Panc1 (cell line): ENCODE data around the gene MMRN2. TPM values are rescaled to one million over a fixed set of nuclear protein-coding genes. Genes with fewer than 3 reads are reported as not detected.

ENCODE experiments used
- ATAC-seq: fragments of 200-7000 bp; cut with Tn5 transposase; 2 replicates; pipeline ENCODE4 v1.9.1; 2020; ENCODE audit warnings: mild to moderate bottlenecking, moderate library complexity
- BruUV-seq: library from RNA; stranded (reverse); fragments of 400-500 nt; replicated peaks from 2 replicates; lab custom pipeline; 2021; lab: Mats Ljungman, UMichigan
- CTCF ChIA-PET: fragments of 300-600 bp; sonication (Branson Sonifier 250); formaldehyde crosslinking; loops from one replicate; lab custom pipeline; 2022; ENCODE audit warnings: antibody characterized with exemption; lab: Charles Lee
- POLR2A ChIA-PET: fragments of 300-600 bp; sonication (Branson Sonifier 250); formaldehyde crosslinking; loops from one replicate; lab custom pipeline; 2022; ENCODE audit warnings: antibody characterized with exemption; lab: Charles Lee
- DNase-seq: peaks from one replicate; pipeline ENCODE4 v3.0.0-alpha.2; 2010; ENCODE audit warnings: low read depth, low spot score
- H3K27ac ChIP-seq: 2 replicates; pipeline ENCODE4 v1.5.1; 2011; ENCODE audit warnings: mild to moderate bottlenecking, low read length, inconsistent platforms
- H3K27me3 ChIP-seq: fragments of 200-500 bp; sonication (Bioruptor generic); 2 replicates; pipeline ENCODE4 v1.6.0; 2014; ENCODE audit warnings: low read length, inconsistent platforms; ENCODE audit not compliant: control insufficient read depth, insufficient read depth
- H3K36me3 ChIP-seq: fragments of 200-500 bp; sonication (Bioruptor generic); 2 replicates; pipeline ENCODE4 v1.5.1; 2014; ENCODE audit warnings: inconsistent platforms, mild to moderate bottlenecking, low read length, moderate library complexity; ENCODE audit not compliant: control insufficient read depth, insufficient read depth
- H3K4me1 ChIP-seq: 2 replicates; pipeline ENCODE4 v1.5.1; 2011; ENCODE audit warnings: inconsistent platforms, mild to moderate bottlenecking, low read length, moderate library complexity; ENCODE audit not compliant: control insufficient read depth, insufficient read depth
- H3K4me3 ChIP-seq, 2 experiments: 2 replicates each; pipeline ENCODE4 v1.5.1; 2011 to 2012; ENCODE audit warnings: low read depth in 2 of 2, low read length in 2 of 2, mild to moderate bottlenecking in 2 of 2, inconsistent platforms in 1 of 2, moderate library complexity in 1 of 2
- H3K9me3 ChIP-seq: fragments of 200-500 bp; sonication (Bioruptor generic); 2 replicates; pipeline ENCODE4 v1.5.1; 2014; ENCODE audit warnings: low read depth, mild to moderate bottlenecking, inconsistent platforms, low read length, moderate library complexity; ENCODE audit not compliant: control insufficient read depth, insufficient read depth
- CTCF ChIP-seq: fragments of 450-650 bp; IDR thresholded peaks from 2 replicates; pipeline ENCODE4 v1.5.1; 2017; ENCODE audit warnings: mild to moderate bottlenecking
- POLR2AphosphoS5 ChIP-seq: IDR thresholded peaks from 2 replicates; pipeline ENCODE4 v1.6.1; 2012; ENCODE audit warnings: mild to moderate bottlenecking, low read depth, low read length, moderate library complexity
- SIN3A ChIP-seq: IDR thresholded peaks from 2 replicates; pipeline ENCODE4 v1.6.1; 2012; ENCODE audit warnings: low read depth, mild to moderate bottlenecking, low read length, moderate library complexity, borderline replicate concordance; ENCODE audit not compliant: insufficient read depth
- TCF7L2 ChIP-seq: IDR thresholded peaks from 2 replicates; pipeline ENCODE4 v1.6.1; 2011; ENCODE audit warnings: mild to moderate bottlenecking, low read depth, low read length, inconsistent platforms
- in situ Hi-C: cut with HindIII; loops from 2 replicates; pipeline ENCODE4 v1.10.0; 2016; ENCODE audit warnings: low sequenced_read_pairs, low pct_unique_long_range_greater_than_20kb
- intact Hi-C: fragments of 100-400 bp; cut with micrococcal nuclease; formaldehyde crosslinking; loops from one replicate; pipeline ENCODE4 v1.10.0; 2022; ENCODE audit not compliant: unreplicated experiment
- total RNA-seq: library from RNA; stranded (reverse); gene quantifications from one replicate; pipeline ENCODE4 v1.2.1, GENCODE V29; 2021; ENCODE audit not compliant: unreplicated experiment
- TF ChIP-seq, protein P1 (sequence below), 2 experiments: IDR thresholded peaks; 2 replicates each; pipeline ENCODE4 v1.6.1; 2011 to 2012; ENCODE audit warnings: low read depth in 2 of 2, control low read depth in 1 of 2, low read length in 1 of 2, mild to moderate bottlenecking in 1 of 2, moderate library complexity in 1 of 2; ENCODE audit not compliant: insufficient read depth in 1 of 2

MMRN2 gene
- total RNA-seq, 1 experiment from 2014 or later, result 1.0 TPM

DNA sequence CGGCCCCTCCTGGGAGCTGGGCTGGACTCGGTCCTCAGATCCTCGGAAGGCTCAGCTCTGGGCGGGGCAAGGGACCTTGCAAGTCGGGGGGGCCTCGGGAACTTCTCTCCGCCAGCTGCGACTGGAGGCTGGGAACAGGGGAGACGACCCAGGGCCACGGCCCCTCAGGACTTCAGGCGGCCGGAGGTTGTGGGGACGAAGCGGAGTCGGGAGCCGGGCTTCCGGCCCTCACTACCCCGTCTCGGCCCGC is 13.5 kb upstream of the MMRN2 start:
- Histone ChIP-seq H3K27me3 (no peaks in the 10 kb centered on the region), H3K4me1 (peaks cover 48% of the 10 kb centered on the region), H3K27ac (peak overlapping the region; percentile 79), H3K9me3 (no peaks in the 10 kb centered on the region), H3K36me3 (no peaks in the 10 kb centered on the region; the same call in 1 of the 2 replicates), H3K4me3 (peak overlapping the region; percentile 54 to 77)
- POLR2A ChIA-PET, result no interaction called here
- TF ChIP-seq, protein P1, sequence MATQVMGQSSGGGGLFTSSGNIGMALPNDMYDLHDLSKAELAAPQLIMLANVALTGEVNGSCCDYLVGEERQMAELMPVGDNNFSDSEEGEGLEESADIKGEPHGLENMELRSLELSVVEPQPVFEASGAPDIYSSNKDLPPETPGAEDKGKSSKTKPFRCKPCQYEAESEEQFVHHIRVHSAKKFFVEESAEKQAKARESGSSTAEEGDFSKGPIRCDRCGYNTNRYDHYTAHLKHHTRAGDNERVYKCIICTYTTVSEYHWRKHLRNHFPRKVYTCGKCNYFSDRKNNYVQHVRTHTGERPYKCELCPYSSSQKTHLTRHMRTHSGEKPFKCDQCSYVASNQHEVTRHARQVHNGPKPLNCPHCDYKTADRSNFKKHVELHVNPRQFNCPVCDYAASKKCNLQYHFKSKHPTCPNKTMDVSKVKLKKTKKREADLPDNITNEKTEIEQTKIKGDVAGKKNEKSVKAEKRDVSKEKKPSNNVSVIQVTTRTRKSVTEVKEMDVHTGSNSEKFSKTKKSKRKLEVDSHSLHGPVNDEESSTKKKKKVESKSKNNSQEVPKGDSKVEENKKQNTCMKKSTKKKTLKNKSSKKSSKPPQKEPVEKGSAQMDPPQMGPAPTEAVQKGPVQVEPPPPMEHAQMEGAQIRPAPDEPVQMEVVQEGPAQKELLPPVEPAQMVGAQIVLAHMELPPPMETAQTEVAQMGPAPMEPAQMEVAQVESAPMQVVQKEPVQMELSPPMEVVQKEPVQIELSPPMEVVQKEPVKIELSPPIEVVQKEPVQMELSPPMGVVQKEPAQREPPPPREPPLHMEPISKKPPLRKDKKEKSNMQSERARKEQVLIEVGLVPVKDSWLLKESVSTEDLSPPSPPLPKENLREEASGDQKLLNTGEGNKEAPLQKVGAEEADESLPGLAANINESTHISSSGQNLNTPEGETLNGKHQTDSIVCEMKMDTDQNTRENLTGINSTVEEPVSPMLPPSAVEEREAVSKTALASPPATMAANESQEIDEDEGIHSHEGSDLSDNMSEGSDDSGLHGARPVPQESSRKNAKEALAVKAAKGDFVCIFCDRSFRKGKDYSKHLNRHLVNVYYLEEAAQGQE (IDR thresholded peaks at IDR 0.05; ENCODE audit: insufficient read depth in 1 of 2, low read depth in 2 of 2, low read length in 1 of 2), result no peak
- TF ChIP-seq POLR2AphosphoS5, result peak; percentile 61; the same call in 1 of the 2 replicates
- intact Hi-C loops (loop anchor here (5.0 kb wide), 1 partner anchor 121 kb away; the partner anchor contains the start of gene GLUD1), in situ Hi-C loops (no loop called here)
- CTCF ChIA-PET, result interaction anchor here (1.3 kb wide), 1 partner anchor 10 kb away, joined by 6 read pairs; no protein-coding TSS in a partner anchor
- BruUV-seq, result no TSS peak
- DNase-seq, result no peak
- peak; percentile 35 for ATAC-seq

GRCh38 chr10:86970162-86970981 is 13.0 kb upstream of the MMRN2 start:
- in situ Hi-C loops, result no loop called here
- peak overlapping the region; percentile 54 to 77 for H3K4me3 ChIP-seq
- peaks cover 48% of the 10 kb centered on the region for H3K4me1 ChIP-seq
- intact Hi-C loops, result loop anchor here (5.0 kb wide), 1 partner anchor 122 kb away; the partner anchor contains the start of gene GLUD1
- H3K27ac ChIP-seq, result peak overlapping the region; percentile 79
- ChIA-PET CTCF (interaction anchor here (0.8 to 1.3 kb wide), 3 partner anchors 10 to 123 kb away, joined by 3 to 6 read pairs (median 3); no protein-coding TSS in a partner anchor), POLR2A (no interaction called here)
- BruUV-seq, result TSS peak; percentile 94
- no peaks in the 10 kb centered on the region for H3K9me3 ChIP-seq
- no peaks in the 10 kb centered on the region; the same call in 1 of the 2 replicates for H3K36me3 ChIP-seq
- no peaks in the 10 kb centered on the region for H3K27me3 ChIP-seq
- DNase-seq (no peak), ATAC-seq (peak; percentile 52)
- TF ChIP-seq TCF7L2 (no peak), SIN3A (no peak), CTCF (no peak), POLR2AphosphoS5 (no peak)
- TF ChIP-seq, protein P1 (IDR thresholded peaks at IDR 0.05; ENCODE audit: insufficient read depth in 1 of 2, low read depth in 2 of 2, low read length in 1 of 2), result no peak
